CD14-positive monocyte (primary cell): ENCODE measurements around the gene CNTN4. TPM values are rescaled to one million over a fixed set of nuclear protein-coding genes. Genes with fewer than 3 reads are reported as not detected.

ENCODE experiments used
- DNase-seq, 3 donors: peaks; one replicate each; pipeline ENCODE4 v3.0.0-alpha.2; 2011 to 2022
- H2AFZ ChIP-seq: 2 replicates; pipeline ENCODE4 v1.6.0; 2012; ENCODE audit warnings: mild to moderate bottlenecking, low read depth, low read length, inconsistent platforms; ENCODE audit not compliant: insufficient read depth, poor library complexity, severe bottlenecking
- H3K27ac ChIP-seq, 2 donors: 1 replicate in 1 of 2; 2 replicates in 1 of 2; pipeline ENCODE4 v1.5.1; 2012 to 2013; ENCODE audit warnings: low read length in 2 of 2, control low read depth in 1 of 2, inconsistent platforms in 1 of 2, low read depth in 1 of 2, mild to moderate bottlenecking in 1 of 2
- H3K27me3 ChIP-seq, 2 donors: one replicate each; pipeline versions ENCODE4 v1.6.0 to v1.6.1; 2011 to 2013; ENCODE audit warnings: low read length in 2 of 2; ENCODE audit not compliant: control insufficient read depth in 2 of 2, insufficient read depth in 2 of 2
- H3K36me3 ChIP-seq, 2 donors: replicated peaks in 1 of 2; 1 replicate in 1 of 2; 2 replicates in 1 of 2; pipeline versions ENCODE4 v1.5.1 to v1.6.1; 2012 to 2013; ENCODE audit warnings: low read length in 2 of 2, control low read depth in 1 of 2, inconsistent platforms in 1 of 2, mild to moderate bottlenecking in 1 of 2; ENCODE audit not compliant: insufficient read depth in 2 of 2, control insufficient read depth in 1 of 2
- H3K4me1 ChIP-seq, 2 donors: 1 replicate in 1 of 2; 2 replicates in 1 of 2; pipeline versions ENCODE4 v1.5.1 to v1.6.1; 2012 to 2013; ENCODE audit warnings: low read length in 2 of 2, control low read depth in 1 of 2, inconsistent platforms in 1 of 2, mild to moderate bottlenecking in 1 of 2, moderate library complexity in 1 of 2; ENCODE audit not compliant: insufficient read depth in 2 of 2, control insufficient read depth in 1 of 2
- H3K4me2 ChIP-seq: replicated peaks from 2 replicates; pipeline ENCODE3; 2012; ENCODE audit warnings: low read length, moderate library complexity, mild to moderate bottlenecking; ENCODE audit not compliant: poor library complexity, severe bottlenecking; ENCODE audit errors: extremely low read depth
- H3K4me3 ChIP-seq, 3 experiments: fragments of 200-600 bp in 1 of 3; sonication (generic) in 1 of 3; replicated peaks in 1 of 3; 1 replicate in 2 of 3; 2 replicates in 1 of 3; pipeline ENCODE4 v1.5.1; 2011 to 2013; ENCODE audit warnings: low read length in 3 of 3, mild to moderate bottlenecking in 3 of 3, control low read depth in 2 of 3, low read depth in 2 of 3, inconsistent platforms in 1 of 3, moderate library complexity in 1 of 3
- H3K79me2 ChIP-seq: 2 replicates; pipeline ENCODE4 v1.6.0; 2012; ENCODE audit warnings: mild to moderate bottlenecking, control low read depth, inconsistent platforms, low read length, moderate library complexity; ENCODE audit not compliant: insufficient read depth
- H3K9ac ChIP-seq: 2 replicates; pipeline ENCODE4 v1.6.0; 2017; ENCODE audit warnings: low read length, mild to moderate bottlenecking; ENCODE audit not compliant: insufficient read depth, poor library complexity, severe bottlenecking
- H3K9me3 ChIP-seq, 2 donors: replicated peaks in 1 of 2; 1 replicate in 1 of 2; 2 replicates in 1 of 2; pipeline versions ENCODE4 v1.5.1 to v1.6.1; 2012 to 2013; ENCODE audit warnings: low read length in 2 of 2, control low read depth in 1 of 2; ENCODE audit not compliant: control insufficient read depth in 1 of 2, insufficient read depth in 1 of 2
- H4K20me1 ChIP-seq: 2 replicates; pipeline ENCODE4 v1.6.0; 2012; ENCODE audit warnings: mild to moderate bottlenecking, low read length, control low read depth, moderate library complexity; ENCODE audit not compliant: insufficient read depth
- H3K27ac Mint-ChIP-seq, 7 donors: one replicate each; pipeline ENCODE4 v1.8.0; 2020; ENCODE audit warnings: mild to moderate bottlenecking in 7 of 7, mixed read lengths in 7 of 7, moderate library complexity in 6 of 7, inconsistent platforms in 2 of 7
- H3K27me3 Mint-ChIP-seq, 3 donors: one replicate each; pipeline ENCODE4 v1.8.0; 2021 to 2022; ENCODE audit warnings: low read depth in 3 of 3, mild to moderate bottlenecking in 3 of 3, mixed read lengths in 3 of 3, moderate library complexity in 3 of 3, inconsistent platforms in 1 of 3
- H3K36me3 Mint-ChIP-seq, 2 donors: one replicate each; pipeline ENCODE4 v1.8.0; 2020; ENCODE audit warnings: mixed read lengths in 2 of 2, inconsistent platforms in 1 of 2, mild to moderate bottlenecking in 1 of 2
- H3K4me1 Mint-ChIP-seq: one replicate; pipeline ENCODE4 v1.8.0; 2020; ENCODE audit warnings: mild to moderate bottlenecking, mixed read lengths
- H3K4me3 Mint-ChIP-seq, 2 donors: one replicate each; pipeline ENCODE4 v1.8.0; 2020; ENCODE audit warnings: mild to moderate bottlenecking in 2 of 2, mixed read lengths in 2 of 2, moderate library complexity in 1 of 2
- H3K9me3 Mint-ChIP-seq, 7 donors: one replicate each; pipeline ENCODE4 v1.8.0; 2020 to 2022; ENCODE audit warnings: mixed read lengths in 7 of 7, mild to moderate bottlenecking in 6 of 7, moderate library complexity in 6 of 7, inconsistent platforms in 2 of 7
- WGBS: methylation state at CpG from one replicate; pipeline ENCODE4 v1.1.5; 2013; ENCODE audit warnings: missing lambda C conversion rate; ENCODE audit not compliant: insufficient coverage; 5-methylcytosine and 5-hydroxymethylcytosine counted together
- intact Hi-C, 2 donors: fragments of 100-400 bp; cut with micrococcal nuclease; formaldehyde crosslinking; loops; one replicate each; pipeline versions ENCODE4 v1.15.0 to v1.15.1; 2023
- polyA plus RNA-seq, 3 donors: library from polyadenylated mRNA; depleted of rRNA in 1 of 3; unstranded in 2 of 3; stranded (reverse) in 1 of 3; fragments of 300-500 nt in 2 of 3; fragments of >200 nt in 1 of 3; fragmentation: Illumina TruSeq in 2 of 3; gene quantifications; 1 replicate in 2 of 3; 2 replicates in 1 of 3; pipeline ENCODE4 v1.2.3, GENCODE V29; 2012 to 2021
- TF ChIP-seq, protein P1 (sequence below): fragments of 200-600 bp; IDR thresholded peaks from one replicate; pipeline ENCODE4 v1.8.0; 2022; ENCODE audit warnings: antibody characterized with exemption, mild to moderate bottlenecking

Gene CNTN4
- polyA plus RNA-seq, 3 donors: not detected

GRCh38 chr3:2920103-2920502, 821.4 kb downstream of the CNTN4 start:
- H3K4me3 Mint-ChIP-seq: no peak overlapping the region
- DNase-seq: no peak
- Histone ChIP-seq H3K27ac (no peak overlapping the region), H3K4me1 (no peaks in the 10 kb centered on the region), H3K9me3 (no peaks in the 10 kb centered on the region), H3K4me3 (no peak overlapping the region), H3K9ac (no peak overlapping the region), H3K36me3 (no peaks in the 10 kb centered on the region), H3K79me2 (no peaks in the 10 kb centered on the region), H3K27me3 (no peaks in the 10 kb centered on the region), H4K20me1 (no peaks in the 10 kb centered on the region), H3K4me2 (no peak overlapping the region), H2AFZ (no peak overlapping the region)
- intact Hi-C loops: no loop called here
- H3K27ac Mint-ChIP-seq: no peak overlapping the region
- TF ChIP-seq, protein P1, sequence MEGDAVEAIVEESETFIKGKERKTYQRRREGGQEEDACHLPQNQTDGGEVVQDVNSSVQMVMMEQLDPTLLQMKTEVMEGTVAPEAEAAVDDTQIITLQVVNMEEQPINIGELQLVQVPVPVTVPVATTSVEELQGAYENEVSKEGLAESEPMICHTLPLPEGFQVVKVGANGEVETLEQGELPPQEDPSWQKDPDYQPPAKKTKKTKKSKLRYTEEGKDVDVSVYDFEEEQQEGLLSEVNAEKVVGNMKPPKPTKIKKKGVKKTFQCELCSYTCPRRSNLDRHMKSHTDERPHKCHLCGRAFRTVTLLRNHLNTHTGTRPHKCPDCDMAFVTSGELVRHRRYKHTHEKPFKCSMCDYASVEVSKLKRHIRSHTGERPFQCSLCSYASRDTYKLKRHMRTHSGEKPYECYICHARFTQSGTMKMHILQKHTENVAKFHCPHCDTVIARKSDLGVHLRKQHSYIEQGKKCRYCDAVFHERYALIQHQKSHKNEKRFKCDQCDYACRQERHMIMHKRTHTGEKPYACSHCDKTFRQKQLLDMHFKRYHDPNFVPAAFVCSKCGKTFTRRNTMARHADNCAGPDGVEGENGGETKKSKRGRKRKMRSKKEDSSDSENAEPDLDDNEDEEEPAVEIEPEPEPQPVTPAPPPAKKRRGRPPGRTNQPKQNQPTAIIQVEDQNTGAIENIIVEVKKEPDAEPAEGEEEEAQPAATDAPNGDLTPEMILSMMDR: no peak
- peaks cover 2% of the 10 kb centered on the region for H3K4me1 Mint-ChIP-seq
- H3K9me3 Mint-ChIP-seq: peaks cover 0 to 8% (median 4%) of the 10 kb centered on the region in 7 donors
- WGBS: no CpG with 5 or more reads among the region's 1 CpG
- H3K36me3 Mint-ChIP-seq: no peaks in the 10 kb centered on the region
- H3K27me3 Mint-ChIP-seq: peaks cover 0 to 2% (median 0%) of the 10 kb centered on the region in 3 donors

GRCh38 chr3:2921452-2921851, 822.8 kb downstream of the CNTN4 start:
- Histone ChIP-seq H3K9me3 (no peaks in the 10 kb centered on the region), H4K20me1 (no peaks in the 10 kb centered on the region), H3K9ac (no peak overlapping the region), H2AFZ (no peak overlapping the region), H3K4me3 (no peak overlapping the region), H3K27me3 (no peaks in the 10 kb centered on the region), H3K79me2 (no peaks in the 10 kb centered on the region), H3K4me2 (no peak overlapping the region), H3K27ac (no peak overlapping the region), H3K36me3 (no peaks in the 10 kb centered on the region), H3K4me1 (no peaks in the 10 kb centered on the region)
- Mint-ChIP-seq H3K4me3 (no peak overlapping the region), H3K4me1 (no peaks in the 10 kb centered on the region), H3K27ac (no peak overlapping the region), H3K27me3 (peaks cover 0 to 2% (median 0%) of the 10 kb centered on the region in 3 donors), H3K36me3 (no peaks in the 10 kb centered on the region), H3K9me3 (peaks cover 0 to 7% (median 4%) of the 10 kb centered on the region in 7 donors)
- intact Hi-C loops: no loop called here
- TF ChIP-seq, protein P1: no peak
- WGBS: no CpG with 5 or more reads among the region's 1 CpG
- DNase-seq: no peak
